Effector memory CD4-positive, alpha-beta T cell (primary cell): Measurements from ENCODE around the gene CCPG1.

Experiments
- DNase-seq, 3 donors: peaks; one replicate each; pipeline ENCODE4 v3.0.0-alpha.2; 2020
- H3K27ac ChIP-seq: 2 replicates; pipeline ENCODE4 v1.7.0; 2013; ENCODE audit warnings: mild to moderate bottlenecking, low read length, moderate library complexity; ENCODE audit not compliant: insufficient read depth, poor library complexity, severe bottlenecking
- H3K27me3 ChIP-seq: replicated peaks from 2 replicates; pipeline ENCODE4 v1.7.0; 2013; ENCODE audit warnings: mild to moderate bottlenecking, low read length; ENCODE audit not compliant: insufficient read depth, control insufficient read depth, poor library complexity, severe bottlenecking
- H3K36me3 ChIP-seq: 2 replicates; pipeline ENCODE4 v1.7.0; 2013; ENCODE audit warnings: mild to moderate bottlenecking, low read length, moderate library complexity; ENCODE audit not compliant: control insufficient read depth, insufficient read depth
- H3K4me1 ChIP-seq: 2 replicates; pipeline ENCODE4 v1.7.0; 2013; ENCODE audit warnings: low read length, mild to moderate bottlenecking; ENCODE audit not compliant: control insufficient read depth, insufficient read depth, poor library complexity, severe bottlenecking
- H3K4me3 ChIP-seq: 2 replicates; pipeline ENCODE4 v1.7.0; 2013; ENCODE audit warnings: low read length, low read depth, mild to moderate bottlenecking; ENCODE audit not compliant: insufficient read depth, poor library complexity, severe bottlenecking
- H3K9me3 ChIP-seq: 2 replicates; pipeline ENCODE4 v1.7.0; 2013; ENCODE audit warnings: mild to moderate bottlenecking, low read length, moderate library complexity; ENCODE audit not compliant: control insufficient read depth

The CCPG1 gene

GRCh38 chr15:55322467-55322866 is 85.7 kb downstream of the CCPG1 start:
- Histone ChIP-seq H3K27ac (no peak overlapping the region), H3K4me3 (no peak overlapping the region), H3K27me3 (no peaks in the 10 kb centered on the region), H3K36me3 (peaks cover under 1% of the 10 kb centered on the region), H3K4me1 (peaks cover 17% of the 10 kb centered on the region), H3K9me3 (no peaks in the 10 kb centered on the region)
- DNase-seq, result no peak

DNA sequence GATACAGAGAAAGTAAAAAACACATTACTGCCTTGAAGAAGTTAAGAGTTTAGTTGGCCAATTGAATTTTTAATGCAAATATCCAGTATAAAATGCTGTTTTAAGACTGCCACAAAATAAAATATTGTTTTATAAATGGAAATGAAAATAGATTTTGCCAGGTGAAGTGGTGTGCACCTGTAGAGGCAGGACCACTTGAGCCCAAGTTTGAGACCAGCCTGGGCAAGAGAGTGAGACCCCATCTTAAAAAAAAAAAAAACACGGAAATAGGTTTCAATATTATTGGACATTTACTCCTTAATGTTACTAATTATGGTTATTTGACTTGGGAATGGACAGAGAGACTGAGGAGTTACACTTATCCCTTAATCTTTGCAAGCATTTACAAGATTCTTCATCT is 87.2 kb downstream of the CCPG1 start:
- H3K4me1 ChIP-seq, result peaks cover 17% of the 10 kb centered on the region
- H3K9me3 ChIP-seq, result no peaks in the 10 kb centered on the region
- no peak overlapping the region for H3K27ac ChIP-seq
- H3K36me3 ChIP-seq, result no peaks in the 10 kb centered on the region
- no peak overlapping the region for H3K4me3 ChIP-seq
- DNase-seq, result no peak
- H3K27me3 ChIP-seq, result no peaks in the 10 kb centered on the region

GRCh38 chr15:55320238-55320550 is 88.0 kb downstream of the CCPG1 start:
- Histone ChIP-seq H3K4me3 (peak overlapping the region; percentile 92), H3K27ac (no peak overlapping the region), H3K27me3 (no peaks in the 10 kb centered on the region), H3K4me1 (peaks cover 17% of the 10 kb centered on the region), H3K9me3 (no peaks in the 10 kb centered on the region), H3K36me3 (no peaks in the 10 kb centered on the region)
- DNase-seq, result no peak

GRCh38 chr15:55319537-55320237 is 88.5 kb downstream of the CCPG1 start:
- DNase-seq, result no peak
- H3K4me1 ChIP-seq, result peaks cover 17% of the 10 kb centered on the region
- H3K27me3 ChIP-seq, result no peaks in the 10 kb centered on the region
- H3K27ac ChIP-seq, result peak overlapping the region; percentile 98
- no peaks in the 10 kb centered on the region for H3K9me3 ChIP-seq
- H3K4me3 ChIP-seq, result peak overlapping the region; percentile 92
- no peaks in the 10 kb centered on the region for H3K36me3 ChIP-seq

- no peaks in the 10 kb centered on the region for H3K9me3 ChIP-seq
- peaks cover 17% of the 10 kb centered on the region for H3K4me1 ChIP-seq
- H3K36me3 ChIP-seq, result no peaks in the 10 kb centered on the region
- peak within 1 kb of the TSS; percentile 98 for H3K27ac ChIP-seq
- DNase-seq, result peak; percentile 52 to 71 (median 71)
- H3K4me3 ChIP-seq, result peak within 1 kb of the TSS; percentile 92
- no peaks in the 10 kb centered on the region for H3K27me3 ChIP-seq
These were observed 89.3 kb downstream of the CCPG1 start, which contains the start of the genes PIGB and PIGBOS1 for GRCh38 chr15:55318588-55319494. Gene PIGB (plus strand): TSS chr15:55319222. CDS start chr15:55319251, 29 bp downstream. Gene PIGBOS1 (minus strand): TSS chr15:55319123. CDS start chr15:55317792, 1,331 bp downstream.
